ENCODE measurements around the gene SERTAD2. TPM values are rescaled to one million over a fixed set of nuclear protein-coding genes. Genes with fewer than 3 reads are reported as not detected.
A peak's percentile ranks its signal among the peaks of the same experiment; 100 is the strongest.

Gene SERTAD2
- total RNA-seq, 2 donors from 2014 or later: 14.6 to 18.5 TPM

DNA sequence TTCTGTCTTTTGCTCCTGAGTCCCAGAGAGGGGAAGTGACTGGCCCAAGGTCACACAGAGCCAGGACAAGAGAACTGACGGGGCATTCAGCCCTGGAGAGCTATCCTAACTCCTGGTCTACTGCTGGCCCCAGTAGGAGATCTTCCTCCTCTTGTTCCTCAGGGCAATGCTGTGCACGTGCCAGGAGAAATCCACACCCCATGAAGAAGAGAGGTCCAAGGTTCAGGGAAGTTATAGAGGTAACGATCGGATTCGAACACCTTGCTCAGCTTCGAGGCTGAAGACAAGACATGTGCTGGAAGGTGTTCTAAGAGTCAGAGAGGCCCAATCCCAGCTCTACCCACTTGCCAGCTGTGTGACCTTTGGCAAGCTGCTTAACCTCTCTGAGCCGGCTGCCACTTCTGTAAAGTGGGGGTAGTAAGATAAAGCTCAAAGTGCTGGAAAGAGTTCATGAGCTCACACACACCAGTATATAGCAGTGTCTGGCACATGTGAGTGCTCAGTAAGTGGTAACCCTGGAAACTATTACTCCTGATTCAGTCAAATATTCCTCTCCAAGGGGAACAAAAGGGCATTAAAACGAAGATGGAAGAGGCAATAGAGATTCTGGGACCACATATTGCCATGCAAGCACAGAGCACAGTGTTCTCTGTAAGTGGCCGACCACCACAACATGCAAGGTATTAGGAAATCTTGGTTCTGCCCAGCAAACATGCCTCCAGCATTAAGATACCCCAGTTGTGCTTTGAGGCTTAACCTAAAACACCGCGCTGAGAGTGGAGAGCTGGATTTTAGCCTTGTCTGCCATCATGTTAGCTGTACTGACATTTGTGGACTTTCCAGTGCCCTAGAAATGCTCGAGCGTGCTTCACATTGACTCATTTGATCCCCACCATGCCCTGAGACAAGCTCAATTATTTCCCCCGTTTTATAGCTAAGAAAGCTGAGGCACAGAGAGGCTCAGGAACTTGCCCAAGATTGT, 25.6 kb downstream of the SERTAD2 start:
- no peak overlapping the region for H3K27ac Mint-ChIP-seq
- no peak for DNase-seq
- H3K9me3 Mint-ChIP-seq: no peaks in the 10 kb centered on the region
- H3K36me3 Mint-ChIP-seq (ENCODE audit: insufficient read depth in 2 of 2): no peaks in the 10 kb centered on the region
- no peaks in the 10 kb centered on the region for H3K27me3 Mint-ChIP-seq (ENCODE audit: low read depth)
- no peaks in the 10 kb centered on the region for H3K4me1 Mint-ChIP-seq (ENCODE audit: low read depth)
- no peak for ATAC-seq (replicated peaks in 1 of 2)
- no peak overlapping the region for H3K4me3 Mint-ChIP-seq

DNA sequence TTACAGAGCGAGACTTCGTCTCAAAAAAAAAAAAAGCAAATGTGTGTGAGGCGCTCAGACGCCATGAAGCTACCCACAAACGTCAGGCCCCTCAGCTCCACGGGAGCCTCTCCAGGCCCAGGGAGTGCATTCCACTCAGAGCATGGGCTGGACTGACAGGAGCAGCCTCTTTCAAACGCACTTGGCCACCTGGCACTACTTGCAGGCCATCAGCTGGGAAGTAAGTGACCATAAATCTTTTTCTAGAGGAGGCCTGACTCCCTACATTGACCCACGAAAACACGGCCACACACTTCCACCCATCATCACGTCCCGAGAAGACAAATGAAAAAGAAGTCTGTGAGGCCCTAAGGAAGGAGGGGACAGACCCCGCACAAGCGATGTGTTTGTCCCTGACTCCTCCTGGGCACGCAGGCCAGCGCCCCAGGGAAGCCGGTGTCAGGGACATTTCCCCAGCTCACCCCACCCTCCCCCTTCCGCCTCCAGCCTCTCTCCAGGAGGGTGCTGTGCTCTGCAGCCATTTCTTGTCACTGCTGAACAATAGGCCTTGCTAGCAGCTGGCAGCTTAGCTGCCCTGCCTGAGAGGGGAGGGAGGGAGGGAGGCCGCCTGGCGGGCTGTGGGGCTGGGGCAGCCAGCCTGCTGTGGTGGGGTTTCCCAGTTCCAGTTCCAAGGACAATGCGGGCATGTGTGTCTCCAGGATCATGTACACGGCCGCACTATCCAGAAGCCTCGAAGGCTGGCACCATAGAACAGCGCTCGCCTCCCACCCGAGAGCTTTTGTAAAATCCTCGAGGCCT, 26.6 kb downstream of the SERTAD2 start:
- H3K4me3 Mint-ChIP-seq: no peak overlapping the region
- no peaks in the 10 kb centered on the region for H3K27me3 Mint-ChIP-seq (ENCODE audit: low read depth)
- ATAC-seq (replicated peaks in 1 of 2) (no peak), DNase-seq (no peak)
- H3K27ac Mint-ChIP-seq: no peak overlapping the region
- H3K9me3 Mint-ChIP-seq: no peaks in the 10 kb centered on the region
- H3K36me3 Mint-ChIP-seq (ENCODE audit: insufficient read depth in 2 of 2): no peaks in the 10 kb centered on the region
- no peaks in the 10 kb centered on the region for H3K4me1 Mint-ChIP-seq (ENCODE audit: low read depth)

DNA sequence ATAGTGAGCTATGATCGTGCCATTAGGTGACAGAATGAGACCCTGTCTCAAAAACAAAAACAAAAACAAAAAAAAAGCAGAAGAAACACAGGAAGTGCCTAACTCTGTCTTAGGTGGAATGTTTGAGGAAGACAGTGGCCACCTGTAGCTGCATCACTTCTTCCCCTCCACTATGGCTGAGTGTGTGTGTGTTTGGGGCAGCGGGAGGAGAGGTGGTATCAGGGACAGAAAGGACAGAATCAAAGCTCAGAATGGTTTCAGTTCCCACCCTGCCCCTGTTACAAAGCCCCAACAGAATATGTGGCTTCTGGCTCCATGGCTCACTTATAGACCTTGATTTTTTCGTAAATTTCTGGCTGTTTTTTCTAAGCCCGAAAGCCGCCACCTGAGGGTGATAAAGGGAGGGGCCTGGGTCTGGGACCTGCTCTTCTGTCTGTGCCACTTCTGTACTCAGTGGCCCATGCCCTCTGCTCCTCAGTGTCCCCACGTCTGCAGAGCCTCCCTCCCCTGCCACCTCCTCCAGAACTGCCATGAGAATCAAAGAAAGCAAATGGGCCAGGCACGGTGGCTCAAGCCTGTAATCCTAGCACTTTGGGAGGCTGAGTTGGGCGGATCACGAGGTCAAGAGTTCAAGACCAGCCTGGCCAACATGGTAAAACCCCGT, 27.4 kb downstream of the SERTAD2 start:
- H3K27ac Mint-ChIP-seq: no peak overlapping the region
- H3K4me3 Mint-ChIP-seq: no peak overlapping the region
- H3K27me3 Mint-ChIP-seq (ENCODE audit: low read depth): no peaks in the 10 kb centered on the region
- no peaks in the 10 kb centered on the region for H3K36me3 Mint-ChIP-seq (ENCODE audit: insufficient read depth in 2 of 2)
- ATAC-seq (replicated peaks in 1 of 2) (no peak), DNase-seq (no peak)
- H3K4me1 Mint-ChIP-seq (ENCODE audit: low read depth): no peaks in the 10 kb centered on the region
- no peaks in the 10 kb centered on the region for H3K9me3 Mint-ChIP-seq

DNA sequence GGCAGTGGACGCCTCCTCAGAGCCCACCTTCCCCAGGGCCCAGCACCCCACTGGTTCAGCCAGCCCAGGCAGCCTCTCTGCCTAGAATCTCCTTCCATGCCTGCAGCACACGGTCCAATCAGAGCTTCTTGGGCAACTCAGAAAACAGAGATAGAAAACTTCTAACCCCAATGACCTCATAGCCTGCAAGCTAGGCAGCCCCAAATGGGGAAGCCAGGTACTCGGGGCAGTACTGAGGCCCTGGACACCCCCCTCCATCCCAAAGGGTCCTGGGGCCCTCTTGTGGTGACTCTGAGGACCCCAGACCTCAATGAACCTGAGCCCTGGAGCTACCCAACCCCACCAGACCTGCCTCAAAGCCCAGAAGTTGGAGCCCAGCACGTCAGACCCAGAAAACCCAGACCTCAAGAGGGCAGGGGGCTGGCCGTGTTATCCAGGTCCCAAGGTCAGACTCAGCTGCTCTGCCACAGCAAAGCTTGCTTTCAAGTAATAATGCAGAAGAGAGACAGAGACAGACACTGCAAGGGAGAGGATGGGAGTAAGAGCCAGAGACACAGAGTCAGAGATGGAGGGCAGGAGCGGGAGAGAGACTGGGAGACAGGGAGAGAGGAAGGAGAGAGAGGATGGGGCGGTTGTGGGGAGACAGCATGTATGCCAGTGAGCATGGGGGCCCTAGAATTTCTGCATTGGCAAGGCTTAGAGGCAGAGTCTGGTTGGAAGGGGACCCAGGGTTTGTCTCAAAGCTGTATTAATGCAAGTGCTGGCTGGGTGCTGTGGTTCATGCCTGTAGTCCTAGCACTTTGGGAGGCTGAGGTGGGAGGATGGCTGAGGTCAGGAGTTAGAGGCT, 28.2 kb downstream of the SERTAD2 start:
- ATAC-seq (replicated peaks in 1 of 2) (peak; percentile 52 to 57), DNase-seq (no peak)
- H3K27me3 Mint-ChIP-seq (ENCODE audit: low read depth): no peaks in the 10 kb centered on the region
- no peaks in the 10 kb centered on the region for H3K4me1 Mint-ChIP-seq (ENCODE audit: low read depth)
- no peaks in the 10 kb centered on the region for H3K9me3 Mint-ChIP-seq
- H3K36me3 Mint-ChIP-seq (ENCODE audit: insufficient read depth in 2 of 2): no peaks in the 10 kb centered on the region
- H3K27ac Mint-ChIP-seq: no peak overlapping the region
- H3K4me3 Mint-ChIP-seq: no peak overlapping the region

DNA sequence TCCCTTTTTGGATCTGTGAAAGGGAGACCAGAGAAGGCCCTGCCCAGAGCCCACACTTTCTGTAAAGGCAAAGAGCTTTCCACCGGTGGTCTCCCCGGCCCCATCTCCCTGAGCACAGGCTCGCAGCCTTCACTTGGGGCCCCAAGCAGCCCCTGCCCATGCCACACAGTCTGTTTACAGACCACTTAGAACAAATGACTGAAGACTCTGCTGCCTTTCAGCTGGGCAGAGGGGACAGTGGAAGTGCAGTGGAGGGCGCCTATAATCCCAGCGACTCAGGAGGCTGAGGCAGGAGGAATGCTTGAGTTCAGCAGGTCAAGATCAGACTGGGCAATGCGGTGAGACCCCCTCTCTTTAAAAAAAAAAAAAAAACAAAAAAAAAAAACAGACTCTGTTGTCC, 28.9 kb downstream of the SERTAD2 start:
- DNase-seq (no peak), ATAC-seq (replicated peaks in 1 of 2) (no peak)
- no peak overlapping the region for H3K4me3 Mint-ChIP-seq
- H3K27me3 Mint-ChIP-seq (ENCODE audit: low read depth): no peaks in the 10 kb centered on the region
- H3K27ac Mint-ChIP-seq: no peak overlapping the region
- H3K9me3 Mint-ChIP-seq: no peaks in the 10 kb centered on the region
- H3K36me3 Mint-ChIP-seq (ENCODE audit: insufficient read depth in 2 of 2): no peaks in the 10 kb centered on the region
- no peaks in the 10 kb centered on the region for H3K4me1 Mint-ChIP-seq (ENCODE audit: low read depth)

DNA sequence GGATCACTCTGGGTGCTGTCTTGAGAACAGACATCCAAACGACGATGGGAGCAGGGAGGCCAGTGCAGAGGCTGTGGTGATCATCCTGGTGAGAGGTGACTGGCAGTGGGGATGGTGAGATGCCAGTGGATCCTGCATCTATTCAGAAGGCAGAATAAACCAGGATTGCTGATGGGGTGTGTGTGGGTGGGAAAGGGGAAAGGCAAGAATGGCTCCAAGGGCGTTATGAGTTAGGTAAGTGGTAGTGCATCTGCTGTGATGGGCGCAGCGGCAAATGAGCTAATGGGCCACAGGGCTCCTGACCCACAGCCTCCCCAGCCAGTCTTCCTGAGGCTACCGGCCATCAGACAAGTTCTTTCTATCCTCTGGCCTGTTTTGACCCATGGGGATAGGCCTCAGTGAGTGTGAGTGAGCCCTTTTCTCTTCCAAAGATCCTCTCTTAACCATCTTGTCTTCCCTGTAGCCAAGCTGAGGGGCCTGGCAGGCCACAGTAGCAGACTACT, 29.6 kb downstream of the SERTAD2 start:
- H3K36me3 Mint-ChIP-seq (ENCODE audit: insufficient read depth in 2 of 2): no peaks in the 10 kb centered on the region
- no peak for ATAC-seq (replicated peaks in 1 of 2)
- no peak for DNase-seq
- H3K4me3 Mint-ChIP-seq: no peak overlapping the region
- no peaks in the 10 kb centered on the region for H3K9me3 Mint-ChIP-seq
- H3K27ac Mint-ChIP-seq: no peak overlapping the region
- no peaks in the 10 kb centered on the region for H3K4me1 Mint-ChIP-seq (ENCODE audit: low read depth)
- no peaks in the 10 kb centered on the region for H3K27me3 Mint-ChIP-seq (ENCODE audit: low read depth)

DNA sequence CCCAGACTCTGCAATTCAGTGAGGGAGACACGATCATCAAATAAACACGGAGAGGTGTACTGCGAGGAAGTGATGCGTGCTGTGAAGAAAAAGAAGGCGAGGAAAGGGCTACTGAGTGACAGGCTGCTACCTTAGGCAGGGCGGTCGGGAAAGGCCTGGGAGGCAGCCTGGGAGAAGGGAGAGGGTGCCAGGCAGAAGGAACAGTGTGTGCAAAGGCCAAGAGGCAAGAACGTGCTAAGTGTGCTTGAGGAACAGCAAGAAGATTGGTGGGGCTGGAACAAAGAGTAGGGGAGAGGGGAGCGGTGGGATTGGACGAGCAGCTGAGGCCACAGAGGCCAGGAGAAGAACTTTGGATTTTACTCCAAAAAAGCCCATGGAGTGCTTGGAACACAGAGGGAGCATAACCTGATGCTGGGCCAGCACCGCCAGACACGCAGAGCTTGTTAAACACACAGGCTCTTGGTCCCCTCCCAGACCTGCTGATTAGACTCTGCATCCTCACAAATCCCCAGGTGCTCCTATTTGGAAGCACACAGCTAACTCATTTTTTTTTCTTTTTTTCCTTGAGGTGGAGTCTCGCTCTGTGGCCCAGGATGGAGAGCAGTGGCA, 30.4 kb downstream of the SERTAD2 start:
- Mint-ChIP-seq H3K27me3 (ENCODE audit: low read depth) (no peaks in the 10 kb centered on the region), H3K27ac (no peak overlapping the region), H3K9me3 (no peaks in the 10 kb centered on the region), H3K4me3 (no peak overlapping the region), H3K36me3 (ENCODE audit: insufficient read depth in 2 of 2) (no peaks in the 10 kb centered on the region), H3K4me1 (ENCODE audit: low read depth) (no peaks in the 10 kb centered on the region)
- DNase-seq (no peak), ATAC-seq (replicated peaks in 1 of 2) (no peak)

DNA sequence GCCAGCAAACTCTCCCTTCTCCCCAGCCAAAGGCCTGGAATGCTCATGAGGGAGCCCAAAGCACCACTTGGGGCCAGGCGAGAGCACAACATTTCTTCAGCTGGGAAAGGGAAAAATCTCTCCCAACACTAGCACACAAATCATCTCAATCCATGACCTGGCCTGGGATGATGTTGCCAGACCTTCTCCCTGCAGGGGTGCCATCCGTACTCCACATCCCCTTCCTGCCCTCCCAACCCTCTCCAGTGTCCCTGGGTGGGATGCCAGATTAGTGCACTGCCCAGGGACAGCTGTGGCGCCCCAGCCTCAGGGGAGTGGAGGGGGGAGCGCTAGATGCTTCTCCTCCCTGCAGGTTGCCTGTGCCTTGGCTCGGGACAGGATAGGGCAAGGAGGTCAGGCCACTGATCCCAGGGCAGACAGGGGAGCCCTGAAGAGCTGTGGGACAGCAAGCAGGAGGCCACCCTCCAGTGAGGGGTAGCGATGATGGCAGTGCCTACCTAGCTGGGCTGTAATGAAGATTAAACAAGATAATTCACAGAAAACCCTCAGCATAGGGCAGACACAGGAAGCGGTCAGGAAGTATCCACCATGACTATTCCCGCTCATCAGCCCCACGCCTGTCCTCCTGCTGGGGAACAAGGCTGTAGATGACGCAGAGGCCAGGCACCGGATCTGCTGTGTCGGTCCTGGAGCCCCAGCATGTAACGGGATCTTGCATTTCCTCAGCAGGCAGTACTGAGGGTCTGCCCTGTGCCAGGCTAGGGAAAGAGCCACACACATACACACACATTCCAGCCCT, 31.1 kb downstream of the SERTAD2 start:
- H3K36me3 Mint-ChIP-seq (ENCODE audit: insufficient read depth in 2 of 2): no peaks in the 10 kb centered on the region
- DNase-seq: no peak
- no peaks in the 10 kb centered on the region for H3K9me3 Mint-ChIP-seq
- H3K4me1 Mint-ChIP-seq (ENCODE audit: low read depth): no peaks in the 10 kb centered on the region
- no peak overlapping the region for H3K27ac Mint-ChIP-seq
- no peaks in the 10 kb centered on the region for H3K27me3 Mint-ChIP-seq (ENCODE audit: low read depth)
- ATAC-seq (replicated peaks in 1 of 2): peak in 1 of 2 donors; percentile 19
- no peak overlapping the region for H3K4me3 Mint-ChIP-seq

DNA sequence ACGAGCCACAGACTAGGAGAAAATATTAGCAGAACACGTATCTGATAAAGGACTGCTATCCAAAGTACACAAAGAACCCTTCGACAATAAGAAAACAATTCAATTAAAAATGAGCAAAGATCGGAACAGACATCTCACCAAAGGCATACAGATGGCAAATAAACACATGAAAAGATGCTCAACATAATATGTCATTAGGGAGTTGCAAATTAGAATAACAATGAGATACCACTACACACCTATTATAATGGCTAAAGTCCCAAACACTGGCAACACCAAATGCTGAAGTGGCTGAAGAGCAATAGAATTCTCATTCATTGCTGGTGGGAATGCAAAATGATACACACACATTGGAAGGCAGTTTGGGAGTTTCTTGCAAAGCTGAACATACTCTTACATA, 33.1 kb downstream of the SERTAD2 start:
- H3K9me3 Mint-ChIP-seq: no peaks in the 10 kb centered on the region
- H3K27me3 Mint-ChIP-seq (ENCODE audit: low read depth): no peaks in the 10 kb centered on the region
- H3K36me3 Mint-ChIP-seq (ENCODE audit: insufficient read depth in 2 of 2): no peaks in the 10 kb centered on the region
- no peak overlapping the region for H3K4me3 Mint-ChIP-seq
- no peaks in the 10 kb centered on the region for H3K4me1 Mint-ChIP-seq (ENCODE audit: low read depth)
- no peak for DNase-seq
- H3K27ac Mint-ChIP-seq: no peak overlapping the region
- ATAC-seq (replicated peaks in 1 of 2): no peak

DNA sequence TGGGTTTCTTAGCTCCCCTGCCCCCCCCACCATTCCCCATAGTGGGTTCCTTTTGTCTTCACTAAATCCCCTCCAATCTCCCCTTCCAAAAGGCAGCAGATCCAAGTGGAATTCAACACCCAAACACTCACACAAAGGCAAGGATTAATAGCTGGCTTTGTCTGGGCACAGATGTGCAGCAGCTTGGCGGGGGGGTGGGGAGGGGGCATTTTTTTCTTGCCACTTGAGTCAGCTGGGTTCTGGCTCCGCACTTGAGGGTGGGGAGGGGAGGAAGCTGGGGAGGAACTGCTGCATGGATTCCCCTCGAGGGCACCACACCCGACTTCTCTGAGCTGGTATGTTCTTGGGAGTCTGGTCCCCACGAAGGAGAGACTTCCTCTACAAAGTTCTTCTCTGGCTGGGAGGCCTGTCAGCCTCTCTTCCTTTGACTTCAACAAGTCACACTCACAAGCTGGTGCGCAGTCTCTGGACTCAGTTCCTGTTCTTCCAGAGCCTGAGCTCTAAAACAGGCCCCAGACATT, 36.0 kb downstream of the SERTAD2 start:
- Mint-ChIP-seq H3K4me1 (ENCODE audit: low read depth) (no peaks in the 10 kb centered on the region), H3K27me3 (ENCODE audit: low read depth) (no peaks in the 10 kb centered on the region), H3K9me3 (no peaks in the 10 kb centered on the region), H3K4me3 (no peak overlapping the region), H3K36me3 (ENCODE audit: insufficient read depth in 2 of 2) (no peaks in the 10 kb centered on the region), H3K27ac (no peak overlapping the region)
- DNase-seq: no peak
- no peak for ATAC-seq (replicated peaks in 1 of 2)

DNA sequence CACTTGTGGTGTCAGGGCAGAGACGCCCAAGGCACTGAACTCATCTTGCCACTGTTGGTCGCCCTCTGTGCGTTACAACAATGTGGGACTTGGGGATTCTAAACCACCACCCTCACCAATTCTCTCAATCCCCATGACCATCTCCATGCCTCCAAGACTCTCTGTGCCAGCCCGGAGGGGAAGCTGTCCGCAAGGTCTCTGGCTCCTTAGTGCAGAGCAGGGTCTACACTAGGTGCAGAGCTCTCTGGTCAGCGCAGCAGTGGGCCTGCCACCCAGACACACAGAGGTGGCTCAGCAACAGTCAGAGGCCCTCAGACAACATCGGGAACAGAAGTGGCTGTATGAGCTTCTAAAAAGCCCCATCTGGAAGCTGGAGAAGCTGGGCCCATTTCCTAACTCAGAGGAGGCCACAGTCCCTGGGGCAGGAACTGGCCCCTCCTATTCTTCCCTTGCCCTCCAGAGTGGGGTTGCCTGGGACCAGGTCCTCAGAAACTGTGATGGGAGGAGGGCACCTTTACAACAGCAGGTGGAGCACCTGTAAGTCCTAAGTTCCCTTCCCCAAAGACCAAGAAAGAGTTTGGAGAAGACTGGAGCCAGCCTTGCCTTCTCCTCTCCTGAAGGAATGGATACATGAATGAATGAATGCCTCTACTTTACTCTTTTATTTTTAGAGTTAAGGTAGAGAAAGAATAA, 37.7 kb downstream of the SERTAD2 start:
- no peaks in the 10 kb centered on the region for H3K36me3 Mint-ChIP-seq (ENCODE audit: insufficient read depth in 2 of 2)
- H3K27me3 Mint-ChIP-seq (ENCODE audit: low read depth): peaks cover 5% of the 10 kb centered on the region
- no peak for ATAC-seq (replicated peaks in 1 of 2)
- H3K4me1 Mint-ChIP-seq (ENCODE audit: low read depth): no peaks in the 10 kb centered on the region
- H3K27ac Mint-ChIP-seq: no peak overlapping the region
- no peak overlapping the region for H3K4me3 Mint-ChIP-seq
- no peak for DNase-seq
- no peaks in the 10 kb centered on the region for H3K9me3 Mint-ChIP-seq

Data from activated T-cell treated with anti-CD3 and anti-CD28 coated beads, Interleukin-2, amount 50 U/mL, for 72 hours (primary cell).